Coronary artery (tissue), 2 donors: ENCODE results near the gene EXOC3.

Source experiments
- DNase-seq: peaks from one replicate; pipeline ENCODE4 v3.0.0-alpha.2; 2017; ENCODE audit warnings: low spot score
- H3K27ac ChIP-seq, 2 donors: fragments of 200-600 bp; sonication (generic); one replicate each; pipeline ENCODE4 v1.5.1; 2016 to 2019
- H3K4me3 ChIP-seq: fragments of 200-600 bp; sonication (generic); 2 replicates; pipeline ENCODE4 v1.5.1; 2016; ENCODE audit warnings: mild to moderate bottlenecking, moderate library complexity
- CTCF ChIP-seq: fragments of 200-600 bp; sonication (generic); IDR thresholded peaks from one replicate; pipeline ENCODE4 v1.5.1; 2019; ENCODE audit warnings: antibody characterized with exemption

The EXOC3 gene

GRCh38 chr5:482021-482420 is 39.0 kb downstream of the EXOC3 start:
- TF ChIP-seq CTCF: no peak
- Histone ChIP-seq H3K27ac (no peak overlapping the region), H3K4me3 (no peak overlapping the region)
- DNase-seq: no peak

- H3K27ac ChIP-seq: no peak overlapping the region
- H3K4me3 ChIP-seq: no peak overlapping the region
- no peak for DNase-seq
- TF ChIP-seq CTCF: no peak
Measured at GRCh38 chr5:482506-482905, 39.5 kb downstream of the EXOC3 start.

GRCh38 chr5:483011-483410 is 40.0 kb downstream of the EXOC3 start:
- TF ChIP-seq CTCF: no peak
- no peak for DNase-seq
- H3K27ac ChIP-seq: no peak overlapping the region
- H3K4me3 ChIP-seq: no peak overlapping the region

- no peak overlapping the region for H3K27ac ChIP-seq
Measured at GRCh38 chr5:483434-484140, 40.6 kb downstream of the EXOC3 start.

GRCh38 chr5:484556-484955 is 41.6 kb downstream of the EXOC3 start:
- DNase-seq: no peak
- H3K4me3 ChIP-seq: no peak overlapping the region
- no peak overlapping the region for H3K27ac ChIP-seq
- TF ChIP-seq CTCF: no peak

More at GRCh38 chr5:483434-484140, 40.6 kb downstream of the EXOC3 start:
- TF ChIP-seq CTCF: no peak
- no peak overlapping the region for H3K4me3 ChIP-seq
- DNase-seq: no peak

GRCh38 chr5:485113-485945 is 42.4 kb downstream of the EXOC3 start:
- Histone ChIP-seq H3K4me3 (no peak overlapping the region), H3K27ac (no peak overlapping the region)
- DNase-seq: no peak
- no peak for TF ChIP-seq CTCF
